ENCODE results near the gene C16orf74.

C16orf74 gene

GRCh38 chr16:85689950-85690320 lies 61.0 kb downstream of the C16orf74 start:
- DNase-seq = no peak

GRCh38 chr16:85689285-85689949 lies 61.5 kb downstream of the C16orf74 start:
- DNase-seq = no peak

GRCh38 chr16:85688586-85689284 lies 62.2 kb downstream of the C16orf74 start, which contains the start of gene GINS2:
GINS2 (minus strand) TSS chr16:85688954; CDS start chr16:85688898, 56 bp downstream.
- no peak for DNase-seq

GRCh38 chr16:85687651-85688471 lies 63.0 kb downstream of the C16orf74 start:
- DNase-seq = no peak

GRCh38 chr16:85686912-85687591 lies 63.8 kb downstream of the C16orf74 start:
- no peak for DNase-seq

GRCh38 chr16:85685251-85685650 lies 65.6 kb downstream of the C16orf74 start:
- no peak for DNase-seq

GRCh38 chr16:85683363-85683762 lies 67.5 kb downstream of the C16orf74 start:
- no peak for DNase-seq

GRCh38 chr16:85682516-85682915 lies 68.4 kb downstream of the C16orf74 start:
- no peak for DNase-seq

- DNase-seq = no peak
Observed at GRCh38 chr16:85681255-85681654, 69.6 kb downstream of the C16orf74 start.

GRCh38 chr16:85680352-85680944 lies 70.4 kb downstream of the C16orf74 start:
- DNase-seq = no peak

GRCh38 chr16:85679870-85680269 lies 71.0 kb downstream of the C16orf74 start:
- no peak for DNase-seq

- DNase-seq = no peak
Observed at GRCh38 chr16:85678821-85679220, 72.1 kb downstream of the C16orf74 start.

- DNase-seq = no peak
Observed at GRCh38 chr16:85678016-85678415, 72.9 kb downstream of the C16orf74 start.

- DNase-seq = no peak
Observed at GRCh38 chr16:85677383-85677967, 73.4 kb downstream of the C16orf74 start.

GRCh38 chr16:85676466-85676865 lies 74.4 kb downstream of the C16orf74 start:
- DNase-seq = no peak

GRCh38 chr16:85675251-85675874 lies 75.5 kb downstream of the C16orf74 start:
- no peak for DNase-seq

- no peak for DNase-seq
Observed at GRCh38 chr16:85674828-85675227, 76.1 kb downstream of the C16orf74 start.

- no peak for DNase-seq
Observed at GRCh38 chr16:85674418-85674755, 76.5 kb downstream of the C16orf74 start.

GRCh38 chr16:85673529-85674417 lies 77.1 kb downstream of the C16orf74 start:
- DNase-seq = no peak

- no peak for DNase-seq
Observed at GRCh38 chr16:85670840-85671239, 80.1 kb downstream of the C16orf74 start.

Data from NCI-H187 treated with DMSO at 0.1 percent for 48 hours (cell line).